Endodermal cell (in vitro differentiated cells): ENCODE results near the gene YLPM1. TPM values are rescaled to one million over a fixed set of nuclear protein-coding genes. Genes with fewer than 3 reads are reported as not detected.

ENCODE experiments used
- DNase-seq: peaks from one replicate; pipeline ENCODE4 v3.0.0-alpha.2; 2017
- H3K27ac ChIP-seq: 2 replicates; pipeline ENCODE4 v1.5.1; 2013; ENCODE audit warnings: mild to moderate bottlenecking, low read depth, low read length, moderate library complexity
- H3K27me3 ChIP-seq: 2 replicates; pipeline ENCODE4 v1.6.1; 2013; ENCODE audit warnings: mild to moderate bottlenecking, low read length, moderate library complexity; ENCODE audit not compliant: insufficient read depth, control insufficient read depth, poor library complexity, severe bottlenecking
- H3K36me3 ChIP-seq: 2 replicates; pipeline ENCODE4 v1.7.0; 2013; ENCODE audit warnings: mild to moderate bottlenecking, low read length, moderate library complexity; ENCODE audit not compliant: control insufficient read depth, insufficient read depth
- H3K4me1 ChIP-seq: one replicate; pipeline ENCODE4 v1.7.0; 2013; ENCODE audit warnings: low read length; ENCODE audit not compliant: control insufficient read depth, insufficient read depth
- H3K4me3 ChIP-seq: 2 replicates; pipeline ENCODE4 v1.5.1; 2013; ENCODE audit warnings: mild to moderate bottlenecking, low read length, moderate library complexity
- H3K9ac ChIP-seq: 2 replicates; pipeline ENCODE4 v1.6.1; 2013; ENCODE audit warnings: mild to moderate bottlenecking, low read length, moderate library complexity; ENCODE audit not compliant: poor library complexity, severe bottlenecking; ENCODE audit errors: extremely low read depth
- H3K9me3 ChIP-seq: 2 replicates; pipeline ENCODE4 v1.6.1; 2013; ENCODE audit warnings: mild to moderate bottlenecking, low read length, moderate library complexity; ENCODE audit not compliant: control insufficient read depth
- H3K27ac Mint-ChIP-seq: 2 replicates; pipeline ENCODE4 v1.8.0; 2020; ENCODE audit warnings: mixed read lengths
- H3K27me3 Mint-ChIP-seq: 2 replicates; pipeline ENCODE4 v1.8.0; 2021; ENCODE audit warnings: mild to moderate bottlenecking, mixed read lengths; ENCODE audit not compliant: insufficient read depth
- H3K36me3 Mint-ChIP-seq: 2 replicates; pipeline ENCODE4 v1.8.0; 2020; ENCODE audit warnings: low read depth, mixed read lengths
- H3K4me1 Mint-ChIP-seq: 2 replicates; pipeline ENCODE4 v1.8.0; 2020; ENCODE audit warnings: mixed read lengths
- H3K4me3 Mint-ChIP-seq: 2 replicates; pipeline ENCODE4 v1.8.0; 2020; ENCODE audit warnings: mild to moderate bottlenecking, moderate library complexity, mixed read lengths
- H3K9me3 Mint-ChIP-seq: 2 replicates; pipeline ENCODE4 v1.8.0; 2020; ENCODE audit warnings: mild to moderate bottlenecking, mixed read lengths
- WGBS, 2 experiments: methylation state at CpG; one replicate each; pipeline versions ENCODE4 v1.1.5 to v1.1.7; 2013; ENCODE audit warnings: missing lambda C conversion rate in 2 of 2, mixed read lengths in 1 of 2; ENCODE audit not compliant: insufficient coverage in 1 of 2, insufficient read length in 1 of 2; 5-methylcytosine and 5-hydroxymethylcytosine counted together
- total RNA-seq, 2 donors: library from RNA; stranded (reverse); fragmentation: NEBNext Ultra II Directional in 1 of 2; extraction: Animal tissue kit (Norgen Biotek cat#: 25700) in 1 of 2; gene quantifications; 2 replicates in 1 of 2; 3 replicates in 1 of 2; pipeline ENCODE4 v1.2.1, GENCODE V29; 2021
- TF ChIP-seq, protein P1 (sequence below): fragments of 200-600 bp; sonication (generic); conservative IDR thresholded peaks from 2 replicates; pipeline ENCODE4 v1.5.0; 2021; ENCODE audit warnings: antibody characterized with exemption, mild to moderate bottlenecking

YLPM1 gene
- total RNA-seq, 2 donors from 2014 or later = 75.2 to 76.2 TPM

DNA sequence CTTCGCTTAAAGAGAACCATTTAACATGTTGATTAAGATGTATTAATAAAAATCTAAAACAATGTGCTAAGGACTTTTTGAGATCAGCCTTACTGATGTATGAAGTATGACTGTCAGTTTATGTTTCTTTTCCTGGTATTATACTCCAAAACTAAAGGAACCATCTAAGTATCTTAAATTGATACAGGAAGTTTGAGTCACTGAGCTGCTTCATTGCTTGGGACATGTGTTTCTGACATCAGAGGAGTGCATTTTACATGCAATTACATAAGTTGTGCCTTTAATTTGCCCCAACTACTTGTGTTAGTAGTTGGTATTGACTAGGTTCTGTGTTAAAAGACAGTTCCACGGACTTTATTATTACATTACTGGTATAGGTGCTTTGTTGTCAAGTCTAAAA is 61.9 kb downstream of the YLPM1 start:
- Histone ChIP-seq H3K9me3 (no peaks in the 10 kb centered on the region), H3K9ac (no peak overlapping the region), H3K4me3 (no peak overlapping the region), H3K4me1 (no peaks in the 10 kb centered on the region), H3K27me3 (no peaks in the 10 kb centered on the region), H3K36me3 (peaks cover 79% of the 10 kb centered on the region), H3K27ac (no peak overlapping the region)
- Mint-ChIP-seq H3K4me1 (peaks cover 5% of the 10 kb centered on the region), H3K27me3 (no peaks in the 10 kb centered on the region), H3K9me3 (no peaks in the 10 kb centered on the region), H3K4me3 (no peak overlapping the region), H3K27ac (no peak overlapping the region), H3K36me3 (peaks cover 36% of the 10 kb centered on the region)
- TF ChIP-seq, protein P1, sequence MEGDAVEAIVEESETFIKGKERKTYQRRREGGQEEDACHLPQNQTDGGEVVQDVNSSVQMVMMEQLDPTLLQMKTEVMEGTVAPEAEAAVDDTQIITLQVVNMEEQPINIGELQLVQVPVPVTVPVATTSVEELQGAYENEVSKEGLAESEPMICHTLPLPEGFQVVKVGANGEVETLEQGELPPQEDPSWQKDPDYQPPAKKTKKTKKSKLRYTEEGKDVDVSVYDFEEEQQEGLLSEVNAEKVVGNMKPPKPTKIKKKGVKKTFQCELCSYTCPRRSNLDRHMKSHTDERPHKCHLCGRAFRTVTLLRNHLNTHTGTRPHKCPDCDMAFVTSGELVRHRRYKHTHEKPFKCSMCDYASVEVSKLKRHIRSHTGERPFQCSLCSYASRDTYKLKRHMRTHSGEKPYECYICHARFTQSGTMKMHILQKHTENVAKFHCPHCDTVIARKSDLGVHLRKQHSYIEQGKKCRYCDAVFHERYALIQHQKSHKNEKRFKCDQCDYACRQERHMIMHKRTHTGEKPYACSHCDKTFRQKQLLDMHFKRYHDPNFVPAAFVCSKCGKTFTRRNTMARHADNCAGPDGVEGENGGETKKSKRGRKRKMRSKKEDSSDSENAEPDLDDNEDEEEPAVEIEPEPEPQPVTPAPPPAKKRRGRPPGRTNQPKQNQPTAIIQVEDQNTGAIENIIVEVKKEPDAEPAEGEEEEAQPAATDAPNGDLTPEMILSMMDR = no peak
- WGBS, 2 experiments = 93% methylated on average over 2 of the region's 2 CpGs; no CpG with 5 or more reads in 1 of the 2 experiments
- DNase-seq = no peak

DNA sequence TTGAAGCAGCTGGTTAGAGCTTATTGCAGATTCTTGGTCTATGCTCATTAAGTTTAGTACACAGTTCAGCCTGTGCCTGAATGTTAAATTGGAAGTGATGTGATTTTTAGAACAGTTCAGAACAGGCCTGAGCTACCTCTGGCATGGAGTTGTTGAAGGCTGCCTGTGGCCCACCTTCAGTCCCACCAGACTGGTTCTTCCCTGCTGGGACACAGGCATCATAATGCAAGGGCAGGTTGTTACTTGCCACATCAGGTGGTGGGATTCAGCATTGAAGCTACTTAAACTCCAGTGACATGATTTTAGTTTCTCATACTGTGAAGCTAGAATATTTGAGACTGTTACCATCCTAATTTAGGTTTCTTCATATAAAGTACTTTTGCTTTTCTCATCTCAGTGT is 63.5 kb downstream of the YLPM1 start:
- TF ChIP-seq, protein P1 = no peak
- Histone ChIP-seq H3K9ac (no peak overlapping the region), H3K27ac (no peak overlapping the region), H3K4me3 (no peak overlapping the region), H3K4me1 (no peaks in the 10 kb centered on the region), H3K9me3 (no peaks in the 10 kb centered on the region), H3K27me3 (no peaks in the 10 kb centered on the region), H3K36me3 (peaks cover 80% of the 10 kb centered on the region)
- Mint-ChIP-seq H3K27ac (peak overlapping the region; percentile 28), H3K27me3 (no peaks in the 10 kb centered on the region), H3K4me1 (no peaks in the 10 kb centered on the region), H3K9me3 (no peaks in the 10 kb centered on the region), H3K36me3 (peaks cover 28% of the 10 kb centered on the region), H3K4me3 (no peak overlapping the region)
- DNase-seq = peak; percentile 51

DNA sequence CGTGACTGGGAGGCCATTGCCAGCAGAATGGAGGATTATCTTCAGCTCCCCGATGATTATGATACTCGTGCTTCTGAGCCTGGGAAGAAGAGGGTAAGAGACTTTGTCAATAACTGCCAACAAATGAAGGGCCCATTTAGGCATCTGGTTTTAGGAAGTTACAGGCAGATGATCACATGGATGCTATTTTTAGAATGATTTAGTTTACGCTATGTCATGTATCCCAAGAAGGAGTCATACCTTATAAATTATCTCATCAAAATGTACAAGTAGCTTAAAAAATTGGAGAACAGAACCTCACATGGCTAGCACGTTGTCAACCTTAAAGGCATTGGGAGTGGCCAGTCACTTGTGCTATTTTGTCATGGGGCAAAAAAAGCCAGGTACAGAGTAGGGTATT is 66.1 kb downstream of the YLPM1 start:
- no peak for DNase-seq
- H3K9me3 Mint-ChIP-seq = no peaks in the 10 kb centered on the region
- no peaks in the 10 kb centered on the region for H3K27me3 Mint-ChIP-seq
- H3K36me3 Mint-ChIP-seq = peaks cover 23% of the 10 kb centered on the region
- Histone ChIP-seq H3K9ac (no peak overlapping the region), H3K9me3 (no peaks in the 10 kb centered on the region), H3K27ac (no peak overlapping the region), H3K4me3 (no peak overlapping the region), H3K36me3 (peaks cover 61% of the 10 kb centered on the region), H3K27me3 (no peaks in the 10 kb centered on the region), H3K4me1 (no peaks in the 10 kb centered on the region)
- TF ChIP-seq, protein P1 = no peak
- H3K4me3 Mint-ChIP-seq = no peak overlapping the region
- no peak overlapping the region for H3K27ac Mint-ChIP-seq
- no peaks in the 10 kb centered on the region for H3K4me1 Mint-ChIP-seq
- WGBS, 2 experiments = 97 to 100% methylated on average over 3 to 5 of the region's 5 CpGs
